HepG2 (cell line): ENCODE data around the gene MBD3.

ENCODE experiments used
- ADNP ChIP-seq: sonication (generic); formaldehyde crosslinking; IDR thresholded peaks from 2 replicates; pipeline ENCODE4 v1.4.0; 2020; ENCODE audit warnings: missing genetic modification reagents
- CTCF ChIP-seq: sonication (generic); formaldehyde crosslinking; IDR thresholded peaks from 2 replicates; pipeline ENCODE4 v1.5.0; 2020; ENCODE audit warnings: mild to moderate bottlenecking, missing genetic modification reagents, moderate library complexity
- ZNF331 ChIP-seq: sonication (generic); formaldehyde crosslinking; IDR thresholded peaks from 2 replicates; pipeline ENCODE4 v1.4.0; 2020; ENCODE audit warnings: missing genetic modification reagents
- ZNF709 ChIP-seq: sonication (generic); formaldehyde crosslinking; IDR thresholded peaks from 2 replicates; pipeline ENCODE4 v1.5.0; 2020; ENCODE audit warnings: mild to moderate bottlenecking, missing genetic modification reagents

- TF ChIP-seq ADNP (no peak), ZNF331 (CRISPR knock-in tag) (no peak), ZNF709 (CRISPR knock-in tag) (no peak), CTCF (CRISPR knock-in tag) (no peak)
These were observed 20.5 kb upstream of the MBD3 start for GRCh38 chr19:1613146-1613545.
